Right renal pelvis (tissue), 4 donors: ENCODE measurements around the gene COL9A1. TPM values are rescaled to one million over a fixed set of nuclear protein-coding genes. Genes with fewer than 3 reads are reported as not detected.

Source experiments
- DNase-seq, 4 donors: peaks; one replicate each; pipeline ENCODE4 v3.0.0-alpha.2; 2013; ENCODE audit warnings: low read depth in 4 of 4, low spot score in 3 of 4, missing footprints in 1 of 4
- polyA plus RNA-seq, 4 donors: library from polyadenylated mRNA; unstranded; fragments of 120-200 nt; gene quantifications; one replicate each; pipeline ENCODE4 v1.2.1, GENCODE V29; 2013; ENCODE audit not compliant: insufficient read length in 4 of 4

Gene COL9A1
- polyA plus RNA-seq, 4 donors = 29.6 to 49.0 (median 36.4) TPM

DNA sequence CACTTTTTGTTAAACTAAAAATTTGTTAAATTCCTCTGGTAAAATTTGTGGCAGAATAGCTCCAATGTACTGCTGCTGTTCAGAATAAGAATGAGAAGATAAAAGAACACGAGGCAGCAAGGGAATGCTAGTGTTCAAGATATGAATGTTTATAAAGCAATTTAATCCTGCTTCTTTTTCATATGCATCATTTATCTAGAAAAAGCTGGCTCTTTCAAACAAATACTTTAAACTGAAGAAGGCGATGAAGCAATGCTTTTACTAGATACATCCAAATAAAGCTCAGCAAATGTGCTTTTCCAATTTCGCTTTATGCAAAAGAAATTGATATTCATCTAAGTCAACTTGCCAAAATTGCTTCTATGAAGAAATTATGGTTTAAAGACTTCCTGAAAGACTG, 66.5 kb downstream of the COL9A1 start:
- DNase-seq = no peak

- no peak for DNase-seq
These were observed 68.2 kb downstream of the COL9A1 start for GRCh38 chr6:70234561-70235236.

DNA sequence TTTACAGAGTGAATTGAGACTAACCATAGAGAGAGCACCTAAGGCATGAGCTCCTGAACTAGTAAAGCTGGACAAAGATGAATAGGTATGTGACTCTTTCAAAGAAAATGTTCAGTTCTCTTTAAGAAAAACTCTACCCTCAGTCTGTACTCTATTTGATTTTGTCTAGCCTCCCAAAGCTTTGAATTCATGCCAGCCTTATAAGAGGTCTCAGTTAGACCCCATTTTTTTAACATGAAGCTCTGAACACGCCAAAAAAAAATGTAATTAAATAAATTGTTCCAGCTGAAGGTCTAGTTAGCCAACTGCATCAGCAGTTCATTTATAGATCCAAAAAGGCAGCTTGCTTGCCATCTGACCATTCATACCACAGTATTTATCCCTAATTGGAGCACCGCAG, 71.6 kb downstream of the COL9A1 start:
- no peak for DNase-seq

GRCh38 chr6:70225055-70225454, 77.8 kb downstream of the COL9A1 start:
- no peak for DNase-seq

- DNase-seq = no peak
These were observed 80.5 kb downstream of the COL9A1 start for GRCh38 chr6:70222439-70222749.

- DNase-seq = no peak
These were observed 81.0 kb downstream of the COL9A1 start for GRCh38 chr6:70221715-70222438.

- DNase-seq = peak in 3 of 4 donors; percentile 14 to 33 (median 24)
These were observed 81.7 kb downstream of the COL9A1 start for GRCh38 chr6:70221025-70221714.

DNA sequence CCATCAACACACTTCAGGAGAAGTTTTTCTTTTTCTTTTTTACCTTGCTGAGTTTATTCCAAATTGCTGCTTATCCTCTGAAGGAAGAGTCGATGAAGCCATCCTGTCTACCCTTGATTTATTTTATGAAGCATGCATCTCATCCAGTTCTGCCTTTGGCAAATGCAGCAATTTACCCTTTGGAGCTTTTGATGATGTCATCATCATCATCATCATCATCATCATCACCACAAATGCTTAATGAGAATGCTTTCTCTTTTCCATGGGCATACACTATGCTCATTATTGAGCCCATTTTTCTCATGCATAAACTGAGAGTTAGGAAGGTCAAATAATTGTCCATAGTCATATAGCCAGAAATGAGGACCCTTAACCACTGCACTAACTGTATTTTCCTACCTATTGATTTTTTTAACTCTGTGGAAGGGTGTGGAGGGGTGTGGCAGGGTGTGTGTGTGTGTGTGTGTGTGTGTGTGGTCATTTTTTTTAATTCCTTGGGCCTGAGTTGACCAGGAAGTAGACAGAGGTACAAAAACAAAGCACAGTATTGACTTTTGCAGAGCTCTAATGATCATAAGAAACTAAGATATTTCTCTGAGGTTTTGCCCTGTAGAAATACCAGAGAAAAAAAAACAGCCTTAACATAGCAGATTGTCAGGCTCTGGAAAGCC, 82.8 kb downstream of the COL9A1 start:
- DNase-seq = no peak

DNA sequence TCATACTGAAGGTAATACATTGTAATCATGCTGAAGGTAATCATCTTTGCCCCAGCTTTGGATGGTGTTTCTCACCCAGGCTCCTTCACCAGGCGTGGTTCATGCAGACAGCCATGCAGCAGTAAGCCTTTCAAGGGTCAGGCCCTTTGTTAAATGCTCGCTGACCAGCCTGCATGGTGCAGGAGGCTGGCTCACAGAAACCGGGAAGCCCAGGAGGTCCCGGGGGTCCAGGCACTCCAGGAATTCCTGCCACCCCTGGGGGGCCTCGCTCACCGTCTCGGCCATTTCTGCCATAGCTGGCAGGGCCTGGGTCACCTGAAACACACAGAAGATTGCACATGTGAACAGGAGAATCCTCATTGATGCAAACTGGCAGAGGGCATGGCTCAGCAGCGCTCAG, 86.1 kb downstream of the COL9A1 start:
- DNase-seq = no peak

DNA sequence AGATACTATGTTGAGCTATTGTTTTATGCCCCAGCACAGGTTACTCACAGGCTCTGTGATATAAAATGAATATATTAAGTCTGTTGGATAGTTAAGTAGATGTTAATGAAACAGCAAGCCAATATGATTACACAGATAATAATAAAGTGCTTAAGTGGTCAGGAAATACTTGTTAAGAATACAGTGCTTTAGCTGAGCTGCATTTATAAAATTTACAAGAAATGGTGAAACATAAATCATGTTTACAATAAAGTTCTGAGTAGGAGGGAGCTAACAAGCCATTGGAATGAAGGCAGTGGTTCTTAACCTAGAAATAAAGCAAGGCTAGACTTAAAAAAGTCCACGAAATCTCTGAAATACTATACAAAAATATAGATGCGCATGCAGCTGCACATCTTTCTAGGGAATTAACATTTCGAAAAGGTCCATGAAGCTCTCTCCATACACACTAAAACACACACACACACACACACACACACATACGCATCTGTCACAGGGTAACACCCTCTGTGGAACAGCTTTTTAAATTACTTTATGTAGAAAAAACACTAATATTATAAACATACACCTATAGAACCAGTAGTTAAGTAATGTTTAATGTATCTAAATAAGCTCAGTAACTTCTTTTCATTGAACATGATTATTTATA, 87.3 kb downstream of the COL9A1 start:
- no peak for DNase-seq

DNA sequence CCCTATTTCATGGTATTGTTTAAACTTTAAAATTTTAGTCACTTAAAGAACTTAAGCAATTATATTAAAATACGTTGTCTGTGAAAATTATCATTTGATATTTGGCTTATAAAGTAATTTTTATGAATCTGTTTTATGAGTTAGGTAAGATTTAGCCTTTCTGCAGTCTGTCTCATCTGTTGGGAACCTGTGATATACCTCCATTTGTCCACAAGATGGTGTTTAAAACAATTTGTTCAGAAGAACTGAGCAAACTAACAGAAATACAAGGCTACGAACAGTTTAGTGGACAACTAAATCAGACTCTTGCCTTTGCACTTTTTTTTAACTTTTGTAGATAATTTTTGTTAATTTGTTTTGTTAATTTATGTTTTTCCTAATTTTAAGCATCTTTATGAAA, 92.4 kb downstream of the COL9A1 start:
- DNase-seq = no peak

DNA sequence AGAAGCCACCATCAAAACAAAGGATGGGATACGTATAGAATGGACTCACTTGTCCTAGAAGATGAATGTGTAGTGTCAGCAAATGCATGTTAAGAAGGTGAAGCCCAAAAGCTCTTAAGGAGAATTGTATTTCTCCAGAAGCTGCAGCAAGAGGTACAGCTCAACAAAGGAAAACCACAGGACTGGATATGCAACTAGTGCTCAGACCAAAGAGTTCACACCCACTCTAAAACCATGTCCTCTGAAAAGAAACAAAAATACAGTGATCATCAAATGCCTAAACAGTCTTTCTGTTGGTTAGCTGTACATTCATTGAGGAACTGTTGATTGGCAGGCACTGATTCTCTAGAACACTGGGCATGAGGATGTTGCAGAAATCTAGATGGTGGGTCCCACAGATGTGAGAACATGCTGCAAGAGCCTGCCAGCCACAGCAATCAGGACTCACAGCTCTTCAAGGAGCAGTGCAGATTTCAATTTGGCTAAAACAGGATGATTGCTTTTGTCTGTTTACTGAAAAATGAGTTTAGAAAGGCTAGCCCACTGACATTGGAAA, 94.6 kb downstream of the COL9A1 start:
- no peak for DNase-seq

- no peak for DNase-seq
These were observed 104.1 kb downstream of the COL9A1 start for GRCh38 chr6:70198785-70199184.

DNA sequence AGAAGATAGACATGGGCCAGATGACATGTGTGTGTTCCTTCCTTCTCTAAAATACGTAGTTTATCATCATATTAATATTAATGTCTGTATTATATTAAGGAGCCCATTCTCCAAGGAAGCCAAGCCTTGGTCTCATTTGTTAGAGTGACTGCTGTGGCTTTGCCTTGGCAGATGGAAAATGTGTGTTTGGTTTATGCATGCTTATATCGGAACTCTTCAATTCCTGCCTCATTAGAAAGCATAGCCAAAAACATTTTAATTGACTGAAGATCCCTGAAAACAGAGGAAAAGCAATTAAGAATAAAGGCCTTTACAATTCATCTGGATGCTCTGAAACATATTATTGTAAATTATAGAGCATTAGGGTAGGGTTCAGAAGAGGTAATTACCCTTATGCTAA, 106.4 kb downstream of the COL9A1 start:
- DNase-seq = no peak

DNA sequence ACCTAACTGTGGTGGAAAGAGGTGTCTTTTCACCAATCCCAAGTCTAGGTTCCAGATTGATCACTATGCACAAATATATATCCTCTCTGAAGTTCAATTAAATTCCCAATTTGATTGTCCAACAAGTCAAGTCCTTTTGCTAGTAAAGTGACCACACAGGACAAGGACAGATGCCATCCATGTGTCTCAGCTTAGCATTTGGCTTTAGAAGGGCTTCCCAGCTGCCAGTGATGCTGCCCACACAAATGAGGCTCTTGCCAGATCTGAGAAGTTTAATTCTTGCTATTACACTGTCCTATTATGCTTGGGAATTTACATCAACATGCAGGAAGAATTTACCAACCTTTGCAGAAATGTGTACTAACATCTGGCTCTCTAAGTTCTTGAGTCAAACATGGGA, 108.5 kb downstream of the COL9A1 start:
- DNase-seq = no peak

GRCh38 chr6:70188202-70188601, 114.7 kb downstream of the COL9A1 start:
- DNase-seq = no peak

DNA sequence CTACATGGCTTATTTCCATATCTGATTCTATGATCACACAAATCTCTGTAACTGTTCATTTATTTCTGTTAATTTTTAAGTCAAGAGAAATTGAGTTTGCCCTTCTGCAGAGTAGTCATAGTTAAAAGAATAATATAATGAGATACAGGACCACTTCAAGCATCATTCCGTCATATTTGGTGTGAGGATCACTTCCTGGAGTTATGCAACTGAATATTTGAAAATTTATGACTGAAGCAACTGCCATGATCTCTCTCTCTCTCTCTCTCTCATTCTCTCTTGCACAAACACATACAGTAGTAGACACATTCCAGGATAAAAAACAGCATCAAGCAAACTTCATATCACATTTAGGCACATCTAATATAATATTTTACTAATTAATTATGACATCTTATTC, 116.4 kb downstream of the COL9A1 start:
- no peak for DNase-seq

DNA sequence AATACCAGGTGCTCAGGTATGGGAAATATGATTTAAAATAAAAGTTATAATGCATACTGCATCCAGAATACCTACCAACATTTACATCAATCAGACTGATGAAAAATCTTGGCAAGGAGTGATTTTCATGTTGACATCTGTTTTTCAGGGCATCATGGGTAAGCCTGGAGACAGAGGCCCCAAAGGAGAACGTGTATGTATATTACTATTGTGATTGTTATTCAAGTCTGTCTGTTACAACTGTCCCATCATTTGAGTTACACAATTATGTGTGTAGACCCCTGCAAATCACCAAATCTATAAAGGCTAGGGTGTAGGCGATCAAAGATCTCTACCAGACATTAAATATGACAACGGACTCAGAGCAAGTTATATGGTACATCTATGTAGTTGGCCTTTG, 118.2 kb downstream of the COL9A1 start:
- no peak for DNase-seq

GRCh38 chr6:70183538-70183937, 119.3 kb downstream of the COL9A1 start:
- DNase-seq = no peak

DNA sequence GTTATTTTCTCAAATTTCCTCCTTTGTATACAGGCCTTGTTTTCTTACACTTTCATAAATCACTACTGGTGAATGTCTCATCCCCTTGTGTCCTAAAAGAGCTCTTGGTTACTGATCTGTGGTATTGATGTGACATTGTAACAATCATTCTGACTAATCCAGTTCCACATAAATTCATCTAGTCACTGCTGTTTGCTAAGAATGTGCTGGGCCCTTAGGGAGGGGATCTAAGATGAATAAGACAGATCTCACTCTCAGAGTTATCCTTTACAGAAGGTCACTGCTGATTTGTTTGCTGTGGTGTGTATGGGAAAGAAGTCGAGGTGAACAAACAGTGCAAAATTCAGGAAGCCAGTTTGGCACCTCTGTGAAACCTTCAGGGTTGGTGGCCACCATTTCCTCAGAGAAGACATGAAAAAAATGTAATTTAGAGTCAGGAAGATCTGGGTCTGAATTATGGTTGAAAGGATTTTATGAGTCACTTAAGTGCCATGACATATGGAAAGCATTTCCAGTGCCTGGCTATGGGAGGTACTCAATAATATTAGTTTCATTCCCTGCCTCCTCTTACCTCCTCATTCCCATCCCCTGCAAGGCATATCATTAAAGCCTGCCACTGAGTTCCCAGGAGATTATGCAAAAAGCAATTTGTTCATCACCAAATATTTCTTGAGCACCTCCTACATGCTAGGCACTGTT, 121.8 kb downstream of the COL9A1 start:
- DNase-seq = no peak
